NCI-H748 (cell line): ENCODE measurements around the gene PLSCR5.

Experiments
- DNase-seq: peaks from one replicate; lab custom pipeline; 2025; ENCODE audit not compliant: unreplicated experiment; lab: John Stamatoyannopoulos, UW

The PLSCR5 gene

GRCh38 chr3:146589899-146590508, 15.1 kb downstream of the PLSCR5 start:
- DNase-seq, result peak; percentile 50

GRCh38 chr3:146585156-146585555, 20.0 kb downstream of the PLSCR5 start:
- DNase-seq, result no peak

- no peak for DNase-seq
These were observed 23.1 kb downstream of the PLSCR5 start for GRCh38 chr3:146581951-146582467.

- peak; percentile 39 for DNase-seq
These were observed 24.0 kb downstream of the PLSCR5 start for GRCh38 chr3:146581080-146581601.

GRCh38 chr3:146577662-146578061, 27.5 kb downstream of the PLSCR5 start:
- DNase-seq, result peak; percentile 52

- no peak for DNase-seq
These were observed 29.5 kb downstream of the PLSCR5 start for GRCh38 chr3:146575636-146576035.

- DNase-seq, result no peak
These were observed 31.0 kb downstream of the PLSCR5 start for GRCh38 chr3:146574173-146574572.

- DNase-seq, result no peak
These were observed 35.8 kb downstream of the PLSCR5 start for GRCh38 chr3:146569314-146569713.

- DNase-seq, result peak; percentile 30
These were observed 39.0 kb downstream of the PLSCR5 start for GRCh38 chr3:146566138-146566537.

- DNase-seq, result no peak
These were observed 43.3 kb downstream of the PLSCR5 start for GRCh38 chr3:146561879-146562278.

GRCh38 chr3:146561463-146561862, 43.7 kb downstream of the PLSCR5 start:
- DNase-seq, result no peak

- no peak for DNase-seq
These were observed 44.5 kb downstream of the PLSCR5 start for GRCh38 chr3:146560678-146561077.

GRCh38 chr3:146559388-146559787, 45.8 kb downstream of the PLSCR5 start:
- DNase-seq, result no peak

- DNase-seq, result no peak
These were observed 46.4 kb downstream of the PLSCR5 start for GRCh38 chr3:146558781-146559180.

GRCh38 chr3:146557745-146558144, 47.4 kb downstream of the PLSCR5 start:
- no peak for DNase-seq

GRCh38 chr3:146555311-146555710, 49.8 kb downstream of the PLSCR5 start:
- DNase-seq, result no peak

- DNase-seq, result no peak
These were observed 50.9 kb downstream of the PLSCR5 start for GRCh38 chr3:146554151-146554760.

GRCh38 chr3:146550743-146551510, 54.2 kb downstream of the PLSCR5 start:
- no peak for DNase-seq

GRCh38 chr3:146550070-146550615, 55.0 kb downstream of the PLSCR5 start:
- DNase-seq, result no peak

GRCh38 chr3:146547235-146547835, 57.8 kb downstream of the PLSCR5 start:
- no peak for DNase-seq

GRCh38 chr3:146546366-146546965, 58.7 kb downstream of the PLSCR5 start:
- DNase-seq, result no peak
